ENCODE data around the gene SPAG7.
"Not testable (repeated sequence)": the region's sequence is repeated elsewhere in the genome, so short reads cannot be mapped to it uniquely, and the experiment has no call there.

Gene SPAG7

DNA sequence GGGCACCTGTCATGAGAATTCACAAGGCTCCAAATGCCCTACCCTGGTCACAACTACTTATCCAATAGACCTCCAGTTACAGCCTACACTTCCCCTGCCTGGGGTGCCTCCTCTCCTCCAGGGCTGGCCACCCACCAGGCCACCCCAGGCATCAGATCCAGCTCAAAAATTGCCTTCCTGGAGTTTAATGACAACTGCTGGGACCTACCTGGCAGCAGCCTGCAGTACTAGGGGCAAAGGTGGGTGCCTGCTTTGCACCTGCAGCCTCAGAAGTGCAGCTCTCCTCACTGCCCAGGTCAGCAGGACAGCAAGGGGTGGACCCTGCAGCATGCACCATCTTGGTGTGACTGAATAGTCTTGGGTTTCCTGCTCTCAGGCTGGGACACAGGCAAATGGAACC, 32.0 kb downstream of the SPAG7 start:
- DNase-seq: no peak

- DNase-seq: peak; percentile 57
Observed at GRCh38 chr17:4934173-4934979, 33.2 kb downstream of the SPAG7 start.

DNA sequence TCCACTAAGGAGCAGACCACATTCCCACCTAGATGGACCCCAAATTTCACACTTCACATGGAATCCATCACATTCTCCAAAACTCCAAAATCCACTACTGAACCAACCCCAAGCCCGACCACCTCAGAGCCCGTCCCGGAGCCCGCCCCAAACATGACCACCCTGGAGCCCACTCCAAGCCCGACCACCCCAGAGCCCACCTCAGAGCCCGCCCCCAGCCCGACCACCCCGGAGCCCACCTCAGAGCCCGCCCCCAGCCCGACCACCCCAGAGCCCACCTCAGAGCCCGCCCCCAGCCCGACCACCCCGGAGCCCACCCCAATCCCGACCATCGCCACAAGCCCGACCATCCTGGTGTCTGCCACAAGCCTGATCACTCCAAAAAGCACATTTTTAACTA, 34.0 kb downstream of the SPAG7 start:
- DNase-seq: no peak

DNA sequence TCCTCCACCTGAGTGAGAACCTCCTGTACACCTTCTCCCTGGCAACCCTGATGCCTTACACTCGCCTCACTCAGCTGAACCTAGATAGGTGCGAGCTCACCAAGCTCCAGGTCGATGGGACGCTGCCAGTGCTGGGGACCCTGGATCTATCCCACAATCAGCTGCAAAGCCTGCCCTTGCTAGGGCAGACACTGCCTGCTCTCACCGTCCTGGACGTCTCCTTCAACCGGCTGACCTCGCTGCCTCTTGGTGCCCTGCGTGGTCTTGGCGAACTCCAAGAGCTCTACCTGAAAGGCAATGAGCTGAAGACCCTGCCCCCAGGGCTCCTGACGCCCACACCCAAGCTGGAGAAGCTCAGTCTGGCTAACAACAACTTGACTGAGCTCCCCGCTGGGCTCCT, 34.9 kb downstream of the SPAG7 start:
- no peak for DNase-seq

DNA sequence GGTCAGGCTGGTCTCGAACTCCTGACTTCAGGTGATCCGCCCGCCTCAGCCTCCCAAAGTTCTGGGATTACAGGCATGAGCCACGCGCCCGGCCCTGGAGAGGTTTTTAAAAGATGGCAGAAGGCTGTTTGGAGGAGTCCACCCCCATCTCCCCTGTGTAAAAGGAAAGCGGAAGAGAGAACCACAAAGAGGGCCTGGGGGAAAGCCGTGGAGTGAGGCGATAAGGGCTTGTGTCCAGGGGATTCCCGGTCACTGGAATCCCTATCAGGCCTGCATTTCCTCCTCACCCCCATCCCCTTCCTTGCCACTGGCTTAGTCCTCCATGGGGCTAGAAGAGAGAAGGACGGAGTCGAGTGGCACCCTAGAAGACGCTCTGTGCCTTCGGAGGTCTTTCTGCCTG, 35.7 kb downstream of the SPAG7 start, which contains the start of gene GP1BA:
TSS of gene GP1BA (plus strand) at position 315 of the 400 bp plus-strand sequence. CDS start 328 bp downstream, outside the sequence.
- DNase-seq: no peak

DNA sequence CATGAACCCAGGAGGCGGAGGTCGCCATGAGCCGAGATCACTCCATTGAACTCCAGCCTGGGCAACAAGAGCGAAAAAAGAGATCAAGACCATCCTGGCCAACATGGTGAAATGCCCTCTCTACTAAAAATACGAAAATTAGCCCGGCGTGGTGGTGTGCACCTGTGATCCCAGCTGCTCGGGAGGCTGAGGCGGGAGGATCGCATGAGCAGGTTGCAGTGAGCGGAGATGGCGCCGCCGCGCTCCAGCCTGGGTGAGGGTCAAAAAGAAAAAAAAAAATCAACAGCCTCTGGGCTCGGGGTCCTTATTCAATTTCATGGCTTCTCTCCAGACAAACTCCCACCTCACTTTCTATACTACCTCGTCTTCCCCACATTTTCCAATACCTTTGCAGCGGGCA, 38.7 kb downstream of the SPAG7 start:
- no peak for DNase-seq

DNA sequence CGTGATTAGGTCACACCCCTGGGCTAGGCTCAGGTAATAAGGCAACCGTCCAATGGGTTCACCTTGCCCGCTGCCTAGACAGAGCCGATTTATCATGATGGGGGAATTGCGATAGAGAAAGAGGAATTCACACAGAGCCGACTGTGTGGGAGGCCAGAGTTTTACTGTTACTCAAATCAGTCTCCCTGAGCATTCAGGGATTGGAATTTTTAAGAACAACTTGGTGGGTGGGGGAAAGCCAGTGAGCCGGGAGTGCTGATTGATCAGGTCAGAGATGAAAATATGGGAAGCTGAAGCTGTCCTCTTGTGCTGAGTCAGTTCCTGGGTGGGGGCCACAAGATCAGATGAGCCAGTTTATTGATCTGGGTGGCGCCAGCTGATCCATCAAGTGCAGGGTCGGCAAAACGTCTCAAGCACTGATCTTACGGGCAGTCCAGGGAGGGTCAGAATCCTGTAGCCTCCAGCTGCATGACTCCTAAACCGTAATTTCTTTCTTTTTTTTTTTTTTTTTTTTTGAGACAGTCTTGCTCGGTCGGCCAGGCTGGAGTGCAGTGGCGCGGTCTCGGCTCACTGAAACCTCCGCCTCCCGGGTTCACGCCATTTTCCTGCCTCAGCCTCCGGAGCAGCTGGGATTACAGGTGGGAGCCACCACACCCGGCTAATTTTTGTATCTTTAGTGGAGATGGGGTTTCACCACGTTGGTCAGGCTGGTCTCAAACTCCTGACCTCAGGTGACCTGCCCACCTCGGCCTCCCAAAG, 40.9 kb downstream of the SPAG7 start:
- DNase-seq: not testable (repeated sequence)

GRCh38 chr17:4921320-4921719, 46.3 kb downstream of the SPAG7 start:
- DNase-seq: no peak

DNA sequence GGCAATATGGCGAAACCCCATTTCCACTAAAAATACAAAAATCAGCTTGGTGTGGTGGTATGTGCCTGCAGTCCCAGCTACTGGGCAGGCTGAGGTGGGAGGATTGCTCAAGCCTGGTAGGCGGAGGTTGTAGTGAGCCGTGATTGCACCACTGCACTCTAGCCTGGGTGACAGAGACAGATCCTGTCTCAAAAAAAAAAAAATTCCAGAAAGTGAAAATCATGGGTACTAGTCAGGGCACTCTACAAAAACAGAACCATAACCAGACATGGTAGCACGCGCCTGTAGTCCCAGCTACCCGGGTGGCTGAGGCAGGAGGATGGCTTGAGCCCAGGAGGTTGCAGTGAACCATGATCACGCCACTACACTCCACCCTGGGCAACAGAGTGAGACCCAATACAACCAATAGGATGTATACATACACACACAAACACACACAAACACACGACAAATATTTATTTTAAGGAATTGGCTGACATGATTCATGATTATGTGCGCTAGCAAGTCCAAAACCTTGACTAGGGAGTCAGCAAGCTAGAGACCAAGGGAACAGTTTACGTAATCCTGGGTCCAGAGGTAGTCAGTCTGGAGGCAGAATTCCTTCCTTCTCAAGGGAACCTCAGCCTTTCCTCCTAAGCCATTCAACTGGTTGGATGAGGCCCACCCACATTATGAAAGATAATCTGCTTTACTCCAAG, 47.1 kb downstream of the SPAG7 start:
- peak; percentile 48 for DNase-seq

DNA sequence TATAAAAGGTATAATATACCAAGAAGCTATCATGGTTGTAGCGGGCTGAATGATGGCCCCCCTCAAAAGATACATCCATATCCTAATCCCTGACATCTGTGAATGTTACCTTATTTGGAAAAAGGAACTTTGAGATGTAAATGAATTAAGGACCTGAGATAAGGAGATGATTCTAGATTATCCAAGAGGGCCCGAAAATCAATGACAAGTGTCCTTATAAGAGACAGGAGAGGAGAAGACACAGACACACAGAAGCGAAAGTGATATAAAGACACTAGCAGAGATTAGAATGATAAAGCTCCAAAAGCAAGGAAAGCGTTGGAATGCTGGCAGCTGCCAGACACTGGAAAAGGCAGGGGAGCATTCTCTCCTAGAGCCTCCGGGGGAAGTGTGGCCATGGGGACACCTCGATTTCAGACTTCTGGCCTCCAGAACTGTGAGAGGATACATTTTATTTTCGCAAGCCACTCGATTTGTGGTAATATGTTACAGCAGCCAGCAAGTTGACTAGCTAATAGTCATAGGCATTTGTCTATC, 48.0 kb downstream of the SPAG7 start:
- DNase-seq: no peak

- not testable (repeated sequence) for DNase-seq
Observed at GRCh38 chr17:4914551-4914950, 53.1 kb downstream of the SPAG7 start.

GRCh38 chr17:4913994-4914393, 53.6 kb downstream of the SPAG7 start:
- DNase-seq: peak; percentile 17

All from HCEC 1CT (cell line).